ENCODE measurements around the gene FOCAD. TPM values are rescaled to one million over a fixed set of nuclear protein-coding genes. Genes with fewer than 3 reads are reported as not detected.
A peak's percentile ranks its signal among the peaks of the same experiment; 100 is the strongest.

The FOCAD gene
- total RNA-seq, 1 donor: 80.3 TPM

GRCh38 chr9:20997503-20998076 lies 313.5 kb downstream of the FOCAD start:
- TF ChIP-seq CTCF (IDR thresholded peaks at IDR 0.05; ENCODE audit: insufficient read depth, low read length): no peak

GRCh38 chr9:21001581-21001980 lies 317.5 kb downstream of the FOCAD start:
- no peak for DNase-seq (ENCODE audit: low read depth)
- no peak overlapping the region for H3K4me3 ChIP-seq (ENCODE audit: low read depth, low read length)
- no peak for TF ChIP-seq CTCF (IDR thresholded peaks at IDR 0.05; ENCODE audit: insufficient read depth, low read length)

More at GRCh38 chr9:20997503-20998076, 313.5 kb downstream of the FOCAD start:
- no peak for DNase-seq (ENCODE audit: low read depth)
- H3K4me3 ChIP-seq (ENCODE audit: low read depth, low read length): no peak overlapping the region

GRCh38 chr9:21002040-21002439 lies 318.0 kb downstream of the FOCAD start:
- DNase-seq (ENCODE audit: low read depth): no peak
- H3K4me3 ChIP-seq (ENCODE audit: low read depth, low read length): no peak overlapping the region
- TF ChIP-seq CTCF (IDR thresholded peaks at IDR 0.05; ENCODE audit: insufficient read depth, low read length): no peak

- no peak overlapping the region for H3K4me3 ChIP-seq (ENCODE audit: low read depth, low read length)
- no peak for TF ChIP-seq CTCF (IDR thresholded peaks at IDR 0.05; ENCODE audit: insufficient read depth, low read length)
- peak; percentile 70 for DNase-seq (ENCODE audit: low read depth)
Measured at GRCh38 chr9:21015129-21015815, 331.2 kb downstream of the FOCAD start.

GRCh38 chr9:21015995-21016394 lies 331.9 kb downstream of the FOCAD start:
- no peak overlapping the region for H3K4me3 ChIP-seq (ENCODE audit: low read depth, low read length)
- DNase-seq (ENCODE audit: low read depth): no peak
- no peak for TF ChIP-seq CTCF (IDR thresholded peaks at IDR 0.05; ENCODE audit: insufficient read depth, low read length)

- TF ChIP-seq CTCF (IDR thresholded peaks at IDR 0.05; ENCODE audit: insufficient read depth, low read length): no peak
- DNase-seq (ENCODE audit: low read depth): peak; percentile 70
- no peak overlapping the region for H3K4me3 ChIP-seq (ENCODE audit: low read depth, low read length)
Measured at GRCh38 chr9:21016701-21017491, 332.8 kb downstream of the FOCAD start.

All from fibroblast of the aortic adventitia (primary cell).